Ramos (cell line): ENCODE data around the gene AADAT.

Experiments
- in situ Hi-C: fragments of 300-500 bp; cut with MboI; formaldehyde crosslinking; loops from one replicate; pipeline ENCODE4 v1.14.3; 2022; ENCODE audit warnings: low sequenced_read_pairs; ENCODE audit not compliant: unreplicated experiment

Gene AADAT

GRCh38 chr4:170038232-170038631 lies 51.5 kb downstream of the AADAT start:
- in situ Hi-C loops, result loop anchor here (25.0 kb wide), 1 partner anchor 426 kb away; the partner anchor contains the start of genes CLCN3 and NEK1

GRCh38 chr4:170037481-170037880 lies 52.3 kb downstream of the AADAT start:
- in situ Hi-C loops, result loop anchor here (25.0 kb wide), 1 partner anchor 425 kb away; the partner anchor contains the start of genes CLCN3 and NEK1

DNA sequence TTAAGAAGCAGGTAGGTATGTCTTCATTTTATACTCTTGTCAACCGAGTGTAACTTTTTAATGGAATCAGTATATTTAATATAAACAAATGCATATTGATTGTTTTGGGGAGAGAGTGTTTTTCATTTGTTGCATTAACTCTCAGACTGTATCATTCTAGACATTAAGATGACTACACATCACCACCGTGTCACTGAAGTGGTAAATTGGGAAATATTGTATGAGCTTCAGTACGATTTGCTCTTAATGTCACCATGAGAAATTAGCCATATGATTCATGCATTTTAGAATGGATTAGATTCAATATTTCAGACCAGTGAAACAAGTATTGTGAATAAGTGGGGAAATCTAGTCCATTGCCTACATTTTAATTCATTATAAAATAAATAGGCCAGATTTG lies 53.9 kb downstream of the AADAT start:
- in situ Hi-C loops, result loop anchor here (25.0 kb wide), 1 partner anchor 424 kb away; the partner anchor contains the start of genes CLCN3 and NEK1

DNA sequence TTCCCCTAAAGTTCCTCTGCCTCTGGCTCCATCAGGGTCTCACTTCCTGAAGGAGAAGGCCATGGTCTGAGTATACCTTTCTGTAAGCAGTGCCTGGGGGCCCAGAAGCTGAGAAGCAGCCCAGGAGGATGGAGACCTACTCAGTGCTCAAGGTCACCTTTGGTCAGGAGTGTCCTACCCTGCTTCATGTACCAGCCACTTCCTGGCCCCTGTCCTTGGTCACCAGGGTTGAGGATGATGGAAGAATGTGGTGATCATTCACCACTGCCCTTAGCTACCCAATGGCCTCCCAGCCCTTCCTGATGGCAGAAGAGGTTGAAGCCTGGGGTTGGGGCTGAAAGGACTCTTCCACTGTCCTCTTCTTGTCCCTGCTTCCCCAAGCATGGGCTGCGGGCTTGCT lies 54.5 kb downstream of the AADAT start:
- in situ Hi-C loops, result loop anchor here (25.0 kb wide), 1 partner anchor 423 kb away; the partner anchor contains the start of genes CLCN3 and NEK1

- in situ Hi-C loops, result loop anchor here (25.0 kb wide), 1 partner anchor 422 kb away; the partner anchor contains the start of genes CLCN3 and NEK1
Measured at GRCh38 chr4:170033999-170034398, 55.8 kb downstream of the AADAT start.

DNA sequence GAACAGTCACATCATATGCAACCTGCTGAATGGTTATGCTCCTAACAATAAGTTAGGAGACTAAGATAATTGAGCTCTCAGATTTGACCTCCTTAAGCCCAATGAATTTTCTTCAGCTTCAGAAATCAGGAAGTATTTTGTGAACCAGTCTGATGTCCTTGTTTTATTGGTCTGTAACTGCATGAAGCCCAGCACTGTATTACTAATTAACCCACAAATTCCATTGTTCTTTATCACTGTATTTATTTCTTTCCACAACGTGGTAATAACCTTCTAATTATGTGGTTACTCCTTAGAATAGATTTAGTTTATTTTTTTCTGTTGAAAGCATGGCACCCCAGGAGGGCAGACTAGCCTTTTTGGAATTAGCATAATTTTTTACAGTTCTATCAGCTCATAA lies 59.6 kb downstream of the AADAT start:
- in situ Hi-C loops, result loop anchor here (25.0 kb wide), 1 partner anchor 418 kb away; the partner anchor contains the start of genes CLCN3 and NEK1

DNA sequence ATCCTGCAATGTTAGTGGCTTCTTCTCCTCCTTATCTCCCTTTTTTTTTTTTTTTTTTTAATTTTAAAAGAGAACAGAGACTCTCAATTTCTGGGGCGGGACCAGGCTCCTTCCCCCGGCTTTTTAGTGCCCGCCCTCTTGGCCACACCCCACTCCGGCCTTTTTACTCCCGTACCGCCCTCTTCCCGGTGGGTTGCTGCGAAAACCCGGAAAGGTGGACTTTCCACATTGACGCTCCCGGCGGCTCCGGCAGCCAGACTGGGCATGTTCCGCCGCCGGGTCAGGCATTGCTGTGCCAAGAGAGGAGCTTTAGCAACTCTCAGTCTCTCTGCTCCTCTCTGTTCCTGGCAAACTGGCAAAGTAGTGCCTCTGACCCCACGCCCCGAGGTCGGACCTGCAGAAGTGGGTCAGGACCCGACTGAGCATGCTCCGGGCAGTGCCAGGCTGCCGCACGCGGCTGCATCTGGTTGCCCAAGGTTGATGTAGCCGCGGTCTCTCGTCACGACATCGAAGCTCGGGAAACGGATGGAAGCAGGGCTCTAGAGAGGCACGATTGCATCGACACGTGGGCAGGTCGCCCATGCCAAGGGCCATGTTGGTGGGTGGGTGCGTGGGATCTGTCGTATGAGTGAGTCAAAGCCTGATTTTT lies 62.5 kb downstream of the AADAT start:
- in situ Hi-C loops, result loop anchor here (25.0 kb wide), 1 partner anchor 415 kb away; the partner anchor contains the start of genes CLCN3 and NEK1

DNA sequence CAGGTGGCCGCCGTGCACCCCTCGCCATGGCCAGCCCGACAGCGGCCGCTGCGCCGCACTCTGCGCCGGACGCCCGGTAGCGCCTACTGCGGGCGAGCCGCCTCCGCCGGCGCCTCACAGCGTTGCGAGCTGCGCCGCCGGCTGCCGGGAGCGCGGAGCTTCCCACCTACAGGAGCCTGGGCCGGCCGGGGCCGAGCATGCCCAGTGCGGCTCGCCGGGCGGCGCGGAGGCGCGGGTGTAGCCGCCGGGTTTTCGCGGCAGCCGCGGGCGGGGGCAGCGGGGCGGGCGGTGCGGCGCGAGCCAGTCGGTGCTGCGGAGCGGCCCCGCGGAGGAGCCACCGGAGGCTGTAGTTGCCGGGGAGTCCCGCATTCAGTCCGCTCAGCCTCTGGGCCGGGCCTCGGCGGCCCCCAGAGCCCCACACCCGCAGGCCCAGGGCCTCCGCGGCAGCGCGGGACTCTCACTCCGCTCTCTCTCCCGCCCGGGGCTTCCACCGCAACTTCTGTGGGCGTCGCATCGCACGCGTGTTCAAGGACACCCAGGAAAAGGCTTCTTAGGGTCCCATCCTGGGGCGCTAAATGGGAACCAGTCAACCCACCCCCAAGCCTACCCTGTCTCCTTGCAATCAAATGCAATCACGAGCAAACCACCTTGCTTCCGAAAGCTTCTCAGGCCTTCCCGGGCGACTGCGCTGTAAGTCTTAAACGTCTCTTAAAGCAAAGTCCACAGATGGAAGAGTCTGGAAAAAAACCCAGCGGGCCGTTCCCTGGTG lies 63.3 kb downstream of the AADAT start, which contains the start of gene MFAP3L:
Gene MFAP3L (minus strand): TSS at position 143 of the 769 bp plus-strand sequence. CDS start 20,518 bp downstream, outside the sequence.
- in situ Hi-C loops, result loop anchor here (25.0 kb wide), 1 partner anchor 414 kb away; the partner anchor contains the start of genes CLCN3 and NEK1

DNA sequence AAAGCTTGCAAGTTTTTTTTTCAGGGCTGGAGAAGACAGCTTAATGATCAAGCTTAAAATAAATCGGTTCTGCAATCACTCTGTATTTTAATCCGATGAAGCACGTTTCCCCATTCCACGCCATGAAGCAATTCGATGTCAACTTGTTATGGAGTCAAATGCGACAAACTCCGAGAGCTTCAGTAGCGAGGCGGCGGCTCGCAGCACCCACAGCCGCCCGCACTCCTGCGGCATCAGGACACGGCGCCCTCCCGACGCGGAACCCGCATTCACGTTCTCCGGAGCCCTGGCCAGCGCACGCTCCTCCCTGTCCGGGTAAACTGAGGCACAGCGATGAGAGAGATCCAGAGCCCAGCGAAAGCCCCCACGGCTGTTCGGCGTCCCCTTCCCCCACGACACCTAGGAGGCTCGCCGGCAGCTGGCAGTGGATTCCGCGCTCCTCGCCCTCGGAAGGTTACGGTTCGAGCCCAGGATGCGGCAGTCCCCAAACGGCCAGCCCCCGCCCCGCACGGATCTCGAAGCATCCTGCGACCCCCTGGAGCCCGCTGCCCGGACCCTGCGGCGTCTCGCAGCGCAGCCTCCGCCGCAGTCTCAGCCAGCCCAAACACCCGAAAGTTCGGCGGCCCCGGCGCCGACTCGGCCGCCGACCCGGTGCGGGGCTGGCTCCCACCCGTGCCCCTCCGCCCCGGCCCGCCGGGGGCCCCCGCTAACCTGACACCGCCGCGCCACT lies 64.1 kb downstream of the AADAT start:
- in situ Hi-C loops, result loop anchor here (25.0 kb wide), 1 partner anchor 413 kb away; the partner anchor contains the start of genes CLCN3 and NEK1

- in situ Hi-C loops, result no loop called here
Measured at GRCh38 chr4:170022211-170022610, 67.5 kb downstream of the AADAT start.

- in situ Hi-C loops, result no loop called here
Measured at GRCh38 chr4:170017252-170017651, 72.5 kb downstream of the AADAT start.

DNA sequence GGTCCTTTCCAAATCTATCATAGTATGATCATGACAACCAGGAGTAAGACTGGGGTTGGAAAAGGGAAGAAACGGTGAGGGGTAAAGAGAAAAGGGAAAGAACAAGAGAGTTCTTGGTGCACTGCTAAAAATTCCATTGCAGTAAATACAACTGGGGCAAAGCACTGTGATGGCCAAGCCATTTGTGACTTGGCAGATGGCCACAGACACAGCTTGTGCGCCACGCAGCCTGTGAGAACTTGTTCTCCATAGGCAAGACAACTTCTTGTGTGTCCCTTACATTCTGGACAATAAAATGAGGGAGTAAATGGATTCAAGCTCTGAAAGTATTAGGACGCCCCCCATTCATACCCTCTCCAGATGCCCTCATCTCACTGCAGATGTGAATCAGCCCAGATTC lies 74.5 kb downstream of the AADAT start:
- in situ Hi-C loops, result no loop called here

DNA sequence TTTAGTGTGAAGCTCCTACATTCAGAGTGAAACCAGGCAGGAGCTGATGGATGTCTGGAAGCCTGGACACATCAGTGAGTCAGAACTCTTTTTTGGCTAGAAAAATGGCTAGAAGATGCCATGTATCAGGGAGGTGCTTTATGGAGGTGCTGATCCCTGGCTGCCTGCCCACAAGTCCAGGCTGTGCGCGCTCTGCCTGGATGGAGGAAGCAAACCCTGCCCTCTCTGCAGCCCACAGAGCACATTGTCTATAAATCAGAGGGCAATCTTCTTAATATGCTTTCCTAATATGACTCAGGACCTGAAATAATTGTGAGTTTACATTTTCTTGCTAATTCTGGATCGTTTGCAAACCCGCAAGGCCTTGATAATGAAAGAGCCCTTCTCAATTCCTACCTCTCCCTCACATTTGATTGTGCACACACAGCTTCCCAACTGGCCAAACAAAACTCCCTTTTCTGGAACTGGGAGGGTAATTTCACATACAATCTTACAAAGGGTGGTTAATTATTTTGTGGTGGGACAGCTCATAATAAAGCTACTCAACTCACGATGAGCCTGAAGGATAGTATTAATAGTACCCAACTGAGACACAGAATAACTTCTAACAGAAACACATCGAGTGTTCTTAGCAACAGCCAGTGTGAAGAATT lies 75.3 kb downstream of the AADAT start:
- in situ Hi-C loops, result no loop called here

DNA sequence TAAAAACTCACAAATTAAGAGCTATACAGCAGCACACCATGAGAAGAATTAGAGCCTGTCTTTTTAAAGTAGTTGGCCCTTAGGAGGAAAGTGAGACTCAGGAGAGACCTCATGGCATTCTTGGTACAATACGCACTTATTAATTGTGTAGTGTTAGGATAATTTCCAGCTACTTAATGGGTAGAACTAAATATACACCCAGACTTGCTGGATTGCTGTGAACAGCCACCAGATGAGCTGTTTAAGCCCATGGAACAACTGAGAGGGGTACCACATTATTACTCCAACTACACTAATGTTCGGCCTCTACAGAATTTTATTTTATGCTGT lies 77.2 kb downstream of the AADAT start:
- in situ Hi-C loops, result no loop called here

- in situ Hi-C loops, result no loop called here
Measured at GRCh38 chr4:170011921-170012628, 77.7 kb downstream of the AADAT start.
